ENCODE data around the gene RHBDF2.

RHBDF2 gene

GRCh38 chr17:76543482-76543825 is 42.2 kb upstream of the RHBDF2 start:
- Histone ChIP-seq H3K27ac (no peak overlapping the region), H3K9me3 (no peaks in the 10 kb centered on the region), H3K36me3 (no peaks in the 10 kb centered on the region), H3K27me3 (peaks cover 0 to 56% of the 10 kb centered on the region in 2 donors), H3K4me3 (no peak overlapping the region), H3K4me1 (peaks cover 0 to 28% (median 6%) of the 10 kb centered on the region in 4 donors)
- intact Hi-C loops (cut with DNase I; ENCODE audit: low total_unique reads), result no loop called here
- no peak for DNase-seq
- no peak for TF ChIP-seq CTCF (IDR thresholded peaks at IDR 0.05)

- intact Hi-C loops (cut with DNase I; ENCODE audit: low total_unique reads), result no loop called here
- H3K4me1 ChIP-seq, result peaks cover 0 to 32% (median 10%) of the 10 kb centered on the region in 4 donors
- no peak overlapping the region for H3K4me3 ChIP-seq
- no peaks in the 10 kb centered on the region for H3K9me3 ChIP-seq
- peaks cover 0 to 60% of the 10 kb centered on the region in 2 donors for H3K27me3 ChIP-seq
- no peak for TF ChIP-seq CTCF (IDR thresholded peaks at IDR 0.05)
- no peaks in the 10 kb centered on the region for H3K36me3 ChIP-seq
- DNase-seq, result peak in 1 of 2 donors; percentile 53
- H3K27ac ChIP-seq, result no peak overlapping the region
These were observed 41.8 kb upstream of the RHBDF2 start for GRCh38 chr17:76542984-76543383.

- TF ChIP-seq CTCF (IDR thresholded peaks at IDR 0.05), result no peak
- H3K4me3 ChIP-seq, result no peak overlapping the region
- no peaks in the 10 kb centered on the region for H3K9me3 ChIP-seq
- peaks cover 0 to 64% of the 10 kb centered on the region in 2 donors for H3K27me3 ChIP-seq
- intact Hi-C loops (cut with DNase I; ENCODE audit: low total_unique reads), result no loop called here
- no peak overlapping the region for H3K27ac ChIP-seq
- peaks cover 0 to 36% (median 14%) of the 10 kb centered on the region in 4 donors for H3K4me1 ChIP-seq
- no peaks in the 10 kb centered on the region for H3K36me3 ChIP-seq
- no peak for DNase-seq
These were observed 41.3 kb upstream of the RHBDF2 start for GRCh38 chr17:76542566-76542971.

- Histone ChIP-seq H3K27ac (no peak overlapping the region), H3K9me3 (no peaks in the 10 kb centered on the region), H3K27me3 (peaks cover 0 to 66% of the 10 kb centered on the region in 2 donors), H3K4me1 (peaks cover 0 to 41% (median 19%) of the 10 kb centered on the region in 4 donors), H3K36me3 (no peaks in the 10 kb centered on the region), H3K4me3 (no peak overlapping the region)
- intact Hi-C loops (cut with DNase I; ENCODE audit: low total_unique reads), result no loop called here
- no peak for DNase-seq
- TF ChIP-seq CTCF (IDR thresholded peaks at IDR 0.05), result no peak
These were observed 40.7 kb upstream of the RHBDF2 start for GRCh38 chr17:76541739-76542454.

- Histone ChIP-seq H3K36me3 (no peaks in the 10 kb centered on the region), H3K27ac (peak overlapping the region in 1 of 2 donors; percentile 23), H3K27me3 (peaks cover 0 to 74% of the 10 kb centered on the region in 2 donors), H3K4me1 (peaks cover 0 to 42% (median 21%) of the 10 kb centered on the region in 4 donors), H3K9me3 (no peaks in the 10 kb centered on the region), H3K4me3 (peak overlapping the region; percentile 33 to 51)
- intact Hi-C loops (cut with DNase I; ENCODE audit: low total_unique reads), result no loop called here
- TF ChIP-seq CTCF (IDR thresholded peaks at IDR 0.05), result peak; percentile 29 to 37
- DNase-seq, result peak; percentile 91 to 94
These were observed 39.4 kb upstream of the RHBDF2 start for GRCh38 chr17:76540381-76541300.
